K562 (cell line): ENCODE measurements around the gene UBE2QL1.

Experiments
- EZH2 ChIP-seq: IDR thresholded peaks from 2 replicates; pipeline ENCODE4 v1.6.1; 2012; ENCODE audit warnings: low read depth, mild to moderate bottlenecking, inconsistent platforms, low read length, borderline replicate concordance
- MAFG ChIP-seq: fragments of 450-650 bp; conservative IDR thresholded peaks from 2 replicates; pipeline ENCODE4 v1.6.1; 2016; ENCODE audit warnings: missing genetic modification characterization, missing compliant biosample characterization
- MXI1 ChIP-seq: IDR thresholded peaks from 2 replicates; pipeline ENCODE4 v1.6.1; 2011; ENCODE audit warnings: low read depth, mild to moderate bottlenecking, improper control_type of control experiment, low read length
- TARDBP ChIP-seq: fragments of 450-650 bp; IDR thresholded peaks from 2 replicates; pipeline ENCODE4 v1.6.1; 2016
- TFAM ChIP-seq: fragments of 250-450 bp; sonication (Bioruptor Pico); conservative IDR thresholded peaks from 2 replicates; pipeline ENCODE4 v1.5.0; 2021; ENCODE audit warnings: mild to moderate bottlenecking, moderate library complexity
- ZNF232 ChIP-seq: sonication (generic); formaldehyde crosslinking; IDR thresholded peaks from 2 replicates; pipeline ENCODE4 v1.8.0; 2022; ENCODE audit warnings: mild to moderate bottlenecking, missing genetic modification reagents
- ZNF584 ChIP-seq: fragments of 200-800 bp; sonication (Bioruptor generic); IDR thresholded peaks from 2 replicates; pipeline ENCODE4 v1.6.1; 2016; ENCODE audit warnings: low read depth, mild to moderate bottlenecking, missing genetic modification characterization, missing compliant biosample characterization
- TF ChIP-seq, protein P1 (sequence below): sonication (generic); formaldehyde crosslinking; IDR thresholded peaks from 2 replicates; pipeline ENCODE4 v1.8.1; 2023; ENCODE audit warnings: mild to moderate bottlenecking, missing genetic modification reagents, moderate library complexity
- TF ChIP-seq, protein P2 (sequence below): fragments of 450-650 bp; IDR thresholded peaks from 2 replicates; pipeline ENCODE4 v1.6.1; 2018; ENCODE audit not compliant: partially characterized antibody

DNA sequence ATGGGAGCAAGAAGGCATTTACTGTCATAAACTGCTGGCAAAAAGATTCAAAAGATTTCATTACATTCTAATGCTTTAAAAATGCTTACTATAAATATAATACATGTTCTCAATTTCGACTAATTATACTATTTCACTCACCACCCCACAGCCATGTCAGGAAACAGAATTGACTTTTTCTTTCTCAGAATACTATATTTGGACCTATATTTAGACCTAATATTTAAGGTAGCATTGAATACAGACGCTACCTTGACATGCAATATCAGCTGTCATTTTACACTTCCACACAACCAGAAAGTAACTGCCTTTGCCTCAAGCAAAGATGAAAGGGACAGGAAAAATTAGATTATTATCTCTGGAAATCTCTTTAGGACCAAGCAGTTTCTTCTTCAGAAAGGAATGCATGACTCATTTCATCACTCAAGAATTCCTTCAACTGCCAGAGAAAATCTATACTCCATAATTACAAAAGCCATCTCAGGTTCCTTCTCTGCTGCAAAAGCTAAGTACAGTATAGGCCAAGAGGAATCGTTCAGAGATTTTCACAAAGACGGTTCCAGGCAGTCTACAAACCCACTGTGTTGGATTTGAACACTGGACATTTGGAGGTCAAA lies 11.8 kb upstream of the UBE2QL1 start:
- TF ChIP-seq TARDBP: no peak
- TF ChIP-seq MXI1: no peak
- TF ChIP-seq TFAM (CRISPR knock-in tag): no peak
- no peak for TF ChIP-seq EZH2
- no peak for TF ChIP-seq ZNF232 (CRISPR knock-in tag)
- TF ChIP-seq, protein P1, sequence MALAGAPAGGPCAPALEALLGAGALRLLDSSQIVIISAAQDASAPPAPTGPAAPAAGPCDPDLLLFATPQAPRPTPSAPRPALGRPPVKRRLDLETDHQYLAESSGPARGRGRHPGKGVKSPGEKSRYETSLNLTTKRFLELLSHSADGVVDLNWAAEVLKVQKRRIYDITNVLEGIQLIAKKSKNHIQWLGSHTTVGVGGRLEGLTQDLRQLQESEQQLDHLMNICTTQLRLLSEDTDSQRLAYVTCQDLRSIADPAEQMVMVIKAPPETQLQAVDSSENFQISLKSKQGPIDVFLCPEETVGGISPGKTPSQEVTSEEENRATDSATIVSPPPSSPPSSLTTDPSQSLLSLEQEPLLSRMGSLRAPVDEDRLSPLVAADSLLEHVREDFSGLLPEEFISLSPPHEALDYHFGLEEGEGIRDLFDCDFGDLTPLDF (CRISPR knock-in tag): no peak
- TF ChIP-seq, protein P2, sequence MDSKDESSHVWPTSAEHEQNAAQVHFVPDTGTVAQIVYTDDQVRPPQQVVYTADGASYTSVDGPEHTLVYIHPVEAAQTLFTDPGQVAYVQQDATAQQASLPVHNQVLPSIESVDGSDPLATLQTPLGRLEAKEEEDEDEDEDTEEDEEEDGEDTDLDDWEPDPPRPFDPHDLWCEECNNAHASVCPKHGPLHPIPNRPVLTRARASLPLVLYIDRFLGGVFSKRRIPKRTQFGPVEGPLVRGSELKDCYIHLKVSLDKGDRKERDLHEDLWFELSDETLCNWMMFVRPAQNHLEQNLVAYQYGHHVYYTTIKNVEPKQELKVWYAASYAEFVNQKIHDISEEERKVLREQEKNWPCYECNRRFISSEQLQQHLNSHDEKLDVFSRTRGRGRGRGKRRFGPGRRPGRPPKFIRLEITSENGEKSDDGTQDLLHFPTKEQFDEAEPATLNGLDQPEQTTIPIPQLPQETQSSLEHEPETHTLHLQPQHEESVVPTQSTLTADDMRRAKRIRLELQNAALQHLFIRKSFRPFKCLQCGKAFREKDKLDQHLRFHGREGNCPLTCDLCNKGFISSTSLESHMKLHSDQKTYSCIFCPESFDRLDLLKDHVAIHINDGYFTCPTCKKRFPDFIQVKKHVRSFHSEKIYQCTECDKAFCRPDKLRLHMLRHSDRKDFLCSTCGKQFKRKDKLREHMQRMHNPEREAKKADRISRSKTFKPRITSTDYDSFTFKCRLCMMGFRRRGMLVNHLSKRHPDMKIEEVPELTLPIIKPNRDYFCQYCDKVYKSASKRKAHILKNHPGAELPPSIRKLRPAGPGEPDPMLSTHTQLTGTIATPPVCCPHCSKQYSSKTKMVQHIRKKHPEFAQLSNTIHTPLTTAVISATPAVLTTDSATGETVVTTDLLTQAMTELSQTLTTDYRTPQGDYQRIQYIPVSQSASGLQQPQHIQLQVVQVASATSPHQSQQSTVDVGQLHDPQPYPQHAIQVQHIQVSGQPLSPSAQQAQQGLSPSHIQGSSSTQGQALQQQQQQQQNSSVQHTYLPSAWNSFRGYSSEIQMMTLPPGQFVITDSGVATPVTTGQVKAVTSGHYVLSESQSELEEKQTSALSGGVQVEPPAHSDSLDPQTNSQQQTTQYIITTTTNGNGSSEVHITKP: no peak
- TF ChIP-seq MAFG (tag): no peak
- no peak for TF ChIP-seq ZNF584 (CRISPR knock-in tag)
